BJ (cell line): ENCODE measurements around the gene LPO. TPM values are rescaled to one million over a fixed set of nuclear protein-coding genes. Genes with fewer than 3 reads are reported as not detected.

Experiments used
- CTCF ChIA-PET: fragments of 350-600 bp; formaldehyde crosslinking; extraction: SDS; loops from one replicate; lab custom pipeline; 2021; ENCODE audit warnings: antibody characterized with exemption, inconsistent platforms; lab: Yijun Ruan, JAX
- POLR2A ChIA-PET: fragments of 300-600 bp; sonication (Branson Sonifier 250); formaldehyde crosslinking; extraction: SDS; loops from one replicate; lab custom pipeline; 2021; ENCODE audit warnings: antibody characterized with exemption; lab: Charles Lee
- DNase-seq: peaks from one replicate; pipeline ENCODE4 v3.0.0-alpha.2; 2011; ENCODE audit warnings: low read depth
- H3K27me3 ChIP-seq: 2 replicates; pipeline ENCODE4 v1.6.0; 2011; ENCODE audit warnings: low read length; ENCODE audit not compliant: control insufficient read depth, insufficient read depth
- H3K36me3 ChIP-seq: 2 replicates; pipeline ENCODE4 v1.5.1; 2011; ENCODE audit warnings: low read length; ENCODE audit not compliant: control insufficient read depth, insufficient read depth
- H3K4me3 ChIP-seq: 2 replicates; pipeline ENCODE4 v1.5.1; 2011; ENCODE audit warnings: low read depth, mild to moderate bottlenecking, control low read depth, low read length
- CTCF ChIP-seq: IDR thresholded peaks from 2 replicates; pipeline ENCODE4 v1.5.1; 2011; ENCODE audit warnings: low read depth, mild to moderate bottlenecking, control low read depth, inconsistent platforms, low read length, moderate library complexity; ENCODE audit not compliant: insufficient read depth
- polyA plus RNA-seq: library from polyadenylated mRNA; depleted of rRNA; stranded (reverse); fragments of >200 nt; gene quantifications from 2 replicates; pipeline ENCODE4 v1.2.3, GENCODE V29; 2011

LPO gene
- polyA plus RNA-seq, 1 experiment: 0.07 TPM

- H3K27me3 ChIP-seq: no peaks in the 10 kb centered on the region
- H3K4me3 ChIP-seq: no peak overlapping the region
- CTCF ChIA-PET: interaction anchor here (0.7 to 6.3 kb wide), 6 partner anchors 11 to 131 kb away, joined by 3 to 95 read pairs (median 25); partner anchors contain the start of gene RNF43
- TF ChIP-seq CTCF: no peak
- POLR2A ChIA-PET: no interaction called here
- H3K36me3 ChIP-seq: no peaks in the 10 kb centered on the region
- no peak for DNase-seq
These were observed 76.9 kb downstream of the LPO start for GRCh38 chr17:58315281-58315711.

GRCh38 chr17:58315750-58316149 lies 77.4 kb downstream of the LPO start:
- no peak overlapping the region for H3K4me3 ChIP-seq
- TF ChIP-seq CTCF: no peak
- no peaks in the 10 kb centered on the region for H3K27me3 ChIP-seq
- POLR2A ChIA-PET: interaction anchor here (0.5 kb wide), 1 partner anchor 84 kb away, joined by 3 read pairs; no protein-coding TSS in a partner anchor
- DNase-seq: no peak
- H3K36me3 ChIP-seq: no peaks in the 10 kb centered on the region
- CTCF ChIA-PET: interaction anchor here (1.2 to 6.3 kb wide), 8 partner anchors 11 to 131 kb away, joined by 4 to 95 read pairs (median 22); partner anchors contain the start of genes RNF43 and SUPT4H1

GRCh38 chr17:58316260-58316960 lies 78.0 kb downstream of the LPO start:
- TF ChIP-seq CTCF: no peak
- Histone ChIP-seq H3K4me3 (no peak overlapping the region), H3K27me3 (no peaks in the 10 kb centered on the region), H3K36me3 (no peaks in the 10 kb centered on the region)
- DNase-seq: no peak
- POLR2A ChIA-PET: interaction anchor here (0.5 to 1.0 kb wide), 2 partner anchors 85 to 101 kb away, joined by 3 read pairs; no protein-coding TSS in a partner anchor
- CTCF ChIA-PET: interaction anchor here (1.2 to 6.3 kb wide), 22 partner anchors 8 to 130 kb away, joined by 3 to 95 read pairs (median 10); partner anchors contain the start of genes RNF43, SUPT4H1 and TSPOAP1

- peak; percentile 14 for DNase-seq
- Histone ChIP-seq H3K36me3 (no peaks in the 10 kb centered on the region), H3K27me3 (no peaks in the 10 kb centered on the region), H3K4me3 (no peak overlapping the region)
- TF ChIP-seq CTCF: peak; percentile 84
- CTCF ChIA-PET: interaction anchor here (0.7 to 6.3 kb wide), 30 partner anchors 9 to 134 kb away, joined by 3 to 95 read pairs (median 7); partner anchors contain the start of genes RNF43, SUPT4H1 and TSPOAP1
- POLR2A ChIA-PET: interaction anchor here (0.6 to 1.0 kb wide), 3 partner anchors 19 to 100 kb away, joined by 3 read pairs; no protein-coding TSS in a partner anchor
These were observed 79.2 kb downstream of the LPO start for GRCh38 chr17:58317421-58318064.
